Left lung (tissue), 10 donors: ENCODE results near the gene SCTR. TPM values are rescaled to one million over a fixed set of nuclear protein-coding genes. Genes with fewer than 3 reads are reported as not detected.

ENCODE experiments used
- ATAC-seq: fragments of 200-7000 bp; cut with Tn5 transposase; one replicate; pipeline ENCODE4 v1.9.1; 2020; ENCODE audit warnings: moderate library complexity
- DNase-seq, 4 donors: peaks; one replicate each; pipeline ENCODE4 v3.0.0-alpha.2; 2013 to 2020
- H3K27ac ChIP-seq, 2 donors: fragments of 200-600 bp; sonication (generic) in 1 of 2; one replicate each; pipeline versions ENCODE4 v1.5.0 to v1.8.0; 2020 to 2021
- H3K27me3 ChIP-seq, 2 donors: fragments of 200-600 bp; sonication (generic) in 1 of 2; one replicate each; pipeline versions ENCODE4 v1.5.0 to v1.8.0; 2020 to 2021
- H3K36me3 ChIP-seq, 2 donors: fragments of 200-600 bp; sonication (generic) in 1 of 2; one replicate each; pipeline versions ENCODE4 v1.5.0 to v1.8.0; 2020 to 2021
- H3K4me1 ChIP-seq, 2 donors: fragments of 200-600 bp; one replicate each; pipeline ENCODE4 v1.8.0; 2021
- H3K4me3 ChIP-seq, 2 donors: fragments of 200-600 bp; sonication (generic) in 1 of 2; one replicate each; pipeline versions ENCODE4 v1.5.0 to v1.8.0; 2020 to 2021; ENCODE audit warnings: mild to moderate bottlenecking in 1 of 2
- H3K9me3 ChIP-seq, 2 donors: fragments of 200-600 bp; sonication (generic) in 1 of 2; one replicate each; pipeline versions ENCODE4 v1.5.0 to v1.8.0; 2020 to 2021
- CTCF ChIP-seq, 2 donors: fragments of 200-600 bp; sonication (generic) in 1 of 2; IDR thresholded peaks; one replicate each; pipeline versions ENCODE4 v1.5.0 to v1.8.0; 2021; ENCODE audit warnings: antibody characterized with exemption in 2 of 2
- intact Hi-C, 2 donors: fragments of 100-400 bp; cut with DNase I; formaldehyde crosslinking; loops; one replicate each; pipeline versions ENCODE4 v1.11.2 to v1.14.2; 2022
- polyA plus RNA-seq, 6 donors: library from polyadenylated mRNA; unstranded; fragments of 120-200 nt; gene quantifications; one replicate each; pipeline ENCODE4 v1.2.1, GENCODE V29; 2013; ENCODE audit not compliant: insufficient read length in 6 of 6
- total RNA-seq, 2 donors: library from RNA; stranded (reverse); fragmentation: NEBNext Ultra II Directional; extraction: Animal tissue kit (Norgen Biotek cat#: 25700); gene quantifications; one replicate each; pipeline ENCODE4 v1.2.1, GENCODE V29; 2021
- donor health status: DM: no; HTN: yes; CAD: no.
- donor health status: DM: no; HTN: no; CAD: no.

Gene SCTR
- total and polyA plus RNA-seq, 8 donors: 2.2 to 13.7 (median 8.0) TPM

GRCh38 chr2:119423811-119424210, 100.5 kb downstream of the SCTR start:
- no peak for TF ChIP-seq CTCF (IDR thresholded peaks at IDR 0.05)

GRCh38 chr2:119423108-119423444, 101.2 kb downstream of the SCTR start:
- TF ChIP-seq CTCF (IDR thresholded peaks at IDR 0.05): no peak
- H3K27me3 ChIP-seq: peaks cover 0 to 11% of the 10 kb centered on the region in 2 donors
- no peak for ATAC-seq
- H3K27ac ChIP-seq: no peak overlapping the region
- no peak for DNase-seq
- no peaks in the 10 kb centered on the region for H3K36me3 ChIP-seq
- H3K4me1 ChIP-seq: peaks cover 16 to 24% of the 10 kb centered on the region in 2 donors
- H3K9me3 ChIP-seq: no peaks in the 10 kb centered on the region
- H3K4me3 ChIP-seq: no peak overlapping the region
- intact Hi-C loops: no loop called here

More at GRCh38 chr2:119423811-119424210, 100.5 kb downstream of the SCTR start:
- no peak overlapping the region for H3K4me3 ChIP-seq
- no peaks in the 10 kb centered on the region for H3K9me3 ChIP-seq
- no peaks in the 10 kb centered on the region for H3K36me3 ChIP-seq
- DNase-seq (no peak), ATAC-seq (no peak)
- peaks cover 0 to 11% of the 10 kb centered on the region in 2 donors for H3K27me3 ChIP-seq
- no peak overlapping the region for H3K27ac ChIP-seq
- intact Hi-C loops: no loop called here
- H3K4me1 ChIP-seq: peaks cover 18 to 31% of the 10 kb centered on the region in 2 donors

- Histone ChIP-seq H3K27ac (no peak overlapping the region), H3K36me3 (no peaks in the 10 kb centered on the region), H3K4me1 (peaks cover 14 to 18% of the 10 kb centered on the region in 2 donors), H3K4me3 (no peak overlapping the region), H3K9me3 (no peaks in the 10 kb centered on the region), H3K27me3 (peaks cover 0 to 11% of the 10 kb centered on the region in 2 donors)
- DNase-seq: no peak
- no peak for ATAC-seq
- intact Hi-C loops: no loop called here
- no peak for TF ChIP-seq CTCF (IDR thresholded peaks at IDR 0.05)
Measured at GRCh38 chr2:119422360-119423107, 101.7 kb downstream of the SCTR start.

- Histone ChIP-seq H3K27me3 (peaks cover 0 to 4% of the 10 kb centered on the region in 2 donors), H3K9me3 (no peaks in the 10 kb centered on the region), H3K4me1 (peaks cover 8 to 10% of the 10 kb centered on the region in 2 donors), H3K36me3 (no peaks in the 10 kb centered on the region), H3K4me3 (no peak overlapping the region), H3K27ac (no peak overlapping the region)
- ATAC-seq (no peak), DNase-seq (no peak)
- intact Hi-C loops: no loop called here
- TF ChIP-seq CTCF (IDR thresholded peaks at IDR 0.05): no peak
Measured at GRCh38 chr2:119421741-119422140, 102.5 kb downstream of the SCTR start.

- H3K27ac ChIP-seq: no peak overlapping the region
- DNase-seq: no peak
- H3K36me3 ChIP-seq: no peaks in the 10 kb centered on the region
- no peak for TF ChIP-seq CTCF (IDR thresholded peaks at IDR 0.05)
- no peaks in the 10 kb centered on the region for H3K27me3 ChIP-seq
- H3K9me3 ChIP-seq: no peaks in the 10 kb centered on the region
- peaks cover 3 to 6% of the 10 kb centered on the region in 2 donors for H3K4me1 ChIP-seq
- intact Hi-C loops: no loop called here
- H3K4me3 ChIP-seq: no peak overlapping the region
- ATAC-seq: no peak
Measured at GRCh38 chr2:119421304-119421703, 103.0 kb downstream of the SCTR start.
